Mucosa of stomach (tissue), 1 donor: Measurements from ENCODE around the gene SPHK2.
"Not testable (repeated sequence)": the region's sequence is repeated elsewhere in the genome, so short reads cannot be mapped to it uniquely, and the experiment has no call there.

Experiments
- H3K27me3 ChIP-seq: one replicate; pipeline ENCODE4 v1.7.0; 2013; ENCODE audit warnings: mild to moderate bottlenecking, low read length; ENCODE audit not compliant: control insufficient read depth, insufficient read depth
- H3K36me3 ChIP-seq: one replicate; pipeline ENCODE4 v1.7.0; 2013; ENCODE audit warnings: low read length; ENCODE audit not compliant: control insufficient read depth, insufficient read depth
- H3K4me1 ChIP-seq: one replicate; pipeline ENCODE4 v1.7.0; 2013; ENCODE audit warnings: mild to moderate bottlenecking, low read length; ENCODE audit not compliant: control insufficient read depth, insufficient read depth
- H3K4me3 ChIP-seq: one replicate; pipeline ENCODE4 v1.7.0; 2013; ENCODE audit warnings: low read length
- H3K9ac ChIP-seq: one replicate; pipeline ENCODE4 v1.7.0; 2013; ENCODE audit warnings: mild to moderate bottlenecking, low read length, moderate library complexity
- H3K9me3 ChIP-seq: one replicate; pipeline ENCODE4 v1.7.0; 2013; ENCODE audit warnings: mild to moderate bottlenecking, low read length, moderate library complexity; ENCODE audit not compliant: control insufficient read depth
- donor health status: Pancreatic carcinoma.

Gene SPHK2

DNA sequence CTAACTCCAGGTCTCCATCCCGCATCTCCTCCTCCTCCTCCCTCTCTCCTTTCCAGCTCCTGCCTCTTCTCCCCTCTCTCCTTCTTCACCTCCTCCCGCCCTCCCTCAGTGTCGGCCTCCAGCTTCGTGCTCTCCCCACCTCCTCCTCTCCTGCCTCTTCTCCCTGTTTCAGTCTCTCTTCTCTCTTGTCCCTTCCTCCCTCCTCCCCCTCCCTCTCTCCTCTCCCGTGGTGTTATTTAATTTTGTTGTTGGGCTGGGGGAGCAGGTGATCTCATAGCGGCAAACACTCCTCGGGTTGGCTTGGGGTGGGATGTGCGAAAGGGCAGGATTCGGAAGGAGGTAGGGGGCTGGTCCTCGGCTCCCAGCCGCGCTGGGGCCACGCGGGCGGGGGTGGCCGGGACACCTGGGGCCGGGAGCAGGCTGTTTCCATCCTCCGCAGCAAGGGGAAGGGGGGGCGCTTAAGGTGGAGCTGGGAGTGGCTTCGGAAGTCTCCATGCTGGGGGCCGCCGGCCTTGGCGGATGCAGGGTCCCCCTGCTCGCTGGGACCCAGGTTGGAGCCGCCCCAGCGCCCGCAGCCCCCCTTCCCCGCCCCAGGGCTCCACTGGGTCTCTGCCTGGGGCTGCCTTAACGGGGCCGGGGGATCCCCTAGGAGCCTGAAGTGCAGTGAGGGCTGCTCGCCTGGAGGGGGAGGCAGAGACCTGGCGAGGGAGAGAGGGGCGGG lies 26.9 kb downstream of the SPHK2 start, which contains the start of gene CA11:
Gene CA11, minus strand, starts transcription at position 187 of the 721 bp plus-strand sequence. CDS start 555 bp downstream, outside the sequence.
- Histone ChIP-seq H3K4me3 (peak within 1 kb of the TSS; percentile 74), H3K9ac (peak within 1 kb of the TSS; percentile 71), H3K9me3 (no peaks in the 10 kb centered on the region), H3K4me1 (peaks cover 24% of the 10 kb centered on the region), H3K27me3 (no peaks in the 10 kb centered on the region), H3K36me3 (no peaks in the 10 kb centered on the region)

DNA sequence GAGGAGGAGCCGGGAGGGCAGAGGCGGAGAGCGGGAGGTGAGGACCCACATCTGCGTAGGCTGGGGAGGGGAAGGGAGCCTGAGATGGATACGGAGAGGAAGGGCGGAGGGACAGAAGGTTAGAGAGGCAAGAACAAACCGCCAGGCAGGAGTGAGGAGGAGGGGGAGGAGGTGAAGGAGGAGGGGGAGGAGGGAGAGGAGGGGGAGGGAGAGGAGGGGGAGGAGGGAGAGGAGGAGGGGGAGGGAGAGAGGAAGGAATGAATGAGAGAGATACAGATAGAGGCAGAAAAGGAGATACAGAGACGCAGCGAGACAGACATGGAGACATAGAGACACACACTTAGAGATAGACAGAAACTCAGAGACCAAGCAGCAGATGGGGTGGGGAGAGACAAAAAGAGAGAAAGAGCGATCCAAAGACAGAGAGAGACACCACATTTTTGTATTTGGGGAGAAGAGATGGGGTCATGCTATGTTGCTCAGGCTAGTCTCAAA lies 27.5 kb downstream of the SPHK2 start:
- no peaks in the 10 kb centered on the region for H3K9me3 ChIP-seq
- peaks cover 24% of the 10 kb centered on the region for H3K4me1 ChIP-seq
- H3K4me3 ChIP-seq, result peak overlapping the region; percentile 42
- no peaks in the 10 kb centered on the region for H3K36me3 ChIP-seq
- no peak overlapping the region for H3K9ac ChIP-seq
- no peaks in the 10 kb centered on the region for H3K27me3 ChIP-seq

DNA sequence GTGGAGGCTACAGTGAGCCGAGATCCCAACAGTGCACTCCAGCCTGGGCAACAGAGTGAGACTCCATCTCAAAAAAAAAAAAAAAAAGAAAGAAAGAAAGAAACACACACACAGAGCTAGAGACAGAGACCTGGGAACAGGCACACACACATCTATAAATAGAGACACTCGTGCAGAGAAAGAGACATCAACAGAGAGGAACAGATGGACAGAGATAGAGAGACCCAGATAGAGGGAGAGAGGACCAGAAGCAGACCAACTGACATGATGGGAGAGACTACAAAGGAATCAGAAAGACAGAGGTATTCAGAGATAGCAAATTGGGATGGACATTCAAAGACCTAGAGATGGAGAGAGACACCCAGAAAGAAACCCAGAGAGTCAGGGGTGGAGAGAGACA lies 28.8 kb downstream of the SPHK2 start:
- Histone ChIP-seq H3K27me3 (no peaks in the 10 kb centered on the region), H3K9me3 (no peaks in the 10 kb centered on the region), H3K4me1 (peaks cover 24% of the 10 kb centered on the region), H3K4me3 (no peak overlapping the region), H3K9ac (no peak overlapping the region), H3K36me3 (no peaks in the 10 kb centered on the region)

DNA sequence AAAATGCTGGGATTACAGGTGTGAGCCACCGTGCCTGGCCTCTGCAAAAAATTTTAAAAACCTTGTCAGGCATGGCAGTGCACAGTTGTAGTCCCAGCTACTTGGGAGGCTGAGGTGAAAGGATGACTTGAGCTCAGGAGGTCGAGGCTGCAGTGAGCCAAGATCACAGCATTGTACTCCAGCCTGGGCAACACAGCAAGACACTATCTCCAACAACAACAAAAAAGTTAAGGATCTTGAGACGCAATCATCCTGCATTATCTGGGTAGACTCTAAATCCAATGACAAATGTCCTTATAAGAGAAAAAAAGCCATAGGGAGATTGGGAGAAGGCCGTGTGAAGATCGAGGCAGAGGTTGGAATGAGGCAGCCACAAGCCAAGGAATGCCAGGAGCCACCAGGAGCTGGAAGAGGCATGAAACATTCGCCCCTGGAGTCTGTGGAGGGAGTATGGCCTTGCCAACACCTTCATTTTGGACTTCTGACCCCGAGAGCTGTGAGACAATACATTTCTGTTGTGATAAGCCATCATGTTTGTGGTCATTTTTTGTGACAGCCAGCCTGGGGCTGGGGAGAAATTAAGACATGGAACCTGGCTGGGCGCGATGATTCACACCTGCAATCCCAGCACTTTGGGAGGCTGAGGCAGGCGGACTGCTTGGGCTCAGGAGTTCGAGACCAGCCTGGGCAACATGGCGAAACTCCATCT lies 31.8 kb downstream of the SPHK2 start:
- Histone ChIP-seq H3K4me1 (peaks cover 4% of the 10 kb centered on the region), H3K9ac (no peak overlapping the region), H3K9me3 (no peaks in the 10 kb centered on the region), H3K36me3 (no peaks in the 10 kb centered on the region), H3K27me3 (no peaks in the 10 kb centered on the region), H3K4me3 (no peak overlapping the region)

DNA sequence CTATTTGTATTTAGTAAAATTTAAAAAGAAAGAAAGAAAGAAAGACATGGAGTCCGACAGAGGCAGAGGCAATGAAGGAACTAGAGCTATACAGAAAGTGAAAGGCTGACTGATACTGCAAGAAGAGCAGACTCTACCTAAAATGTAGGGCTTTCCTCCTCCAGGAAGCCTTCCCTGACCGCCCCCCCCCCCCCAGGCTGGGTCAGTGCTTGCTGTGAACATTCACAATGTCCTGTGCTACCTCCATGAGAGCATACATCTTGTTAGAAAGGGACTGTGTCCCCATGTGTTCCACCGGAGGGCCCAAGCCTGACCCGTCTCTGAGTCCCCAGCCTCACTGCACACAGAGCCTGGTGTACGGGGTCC lies 32.4 kb downstream of the SPHK2 start:
- H3K9ac ChIP-seq, result no peak overlapping the region
- H3K27me3 ChIP-seq, result no peaks in the 10 kb centered on the region
- no peaks in the 10 kb centered on the region for H3K4me1 ChIP-seq
- H3K36me3 ChIP-seq, result no peaks in the 10 kb centered on the region
- H3K4me3 ChIP-seq, result no peak overlapping the region
- H3K9me3 ChIP-seq, result no peaks in the 10 kb centered on the region

DNA sequence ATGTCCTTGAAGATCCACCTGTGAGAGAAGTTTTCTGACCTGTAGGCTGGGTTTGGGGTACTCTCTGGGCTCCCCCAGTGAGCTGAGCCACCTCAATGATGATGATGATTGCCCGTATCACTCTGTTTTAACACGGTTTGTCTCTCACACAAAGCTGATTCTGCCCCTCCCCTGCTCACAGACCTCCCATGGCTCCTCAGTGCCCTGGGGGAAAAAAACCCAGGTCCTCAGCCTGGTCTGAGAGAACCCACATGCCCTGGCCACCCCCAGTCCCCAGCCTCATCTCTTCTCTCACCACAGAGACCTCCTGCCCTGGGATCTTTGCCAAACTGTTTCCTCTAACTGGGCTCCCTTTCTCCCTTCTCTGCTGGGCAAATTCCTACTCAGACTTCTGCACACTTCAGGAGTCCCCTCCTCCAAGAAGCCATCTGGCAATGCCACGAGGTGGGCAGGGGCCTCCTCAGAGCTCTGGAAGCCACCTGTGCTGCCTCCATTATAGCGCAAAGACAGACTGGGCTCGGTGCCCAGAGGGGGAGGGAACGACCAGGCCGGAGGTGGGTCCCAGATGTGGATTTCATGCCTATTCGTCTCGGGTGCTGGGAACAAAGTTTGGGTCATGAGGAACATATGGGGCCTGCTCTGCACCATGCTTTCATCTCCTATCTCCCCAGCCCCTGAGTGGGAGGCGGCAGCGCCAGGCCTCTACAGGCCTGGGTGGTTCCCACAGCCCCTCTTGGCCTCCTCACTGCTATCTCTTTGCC lies 35.2 kb downstream of the SPHK2 start:
- H3K4me1 ChIP-seq, result no peaks in the 10 kb centered on the region
- H3K27me3 ChIP-seq, result no peaks in the 10 kb centered on the region
- H3K4me3 ChIP-seq, result no peak overlapping the region
- no peaks in the 10 kb centered on the region for H3K9me3 ChIP-seq
- H3K9ac ChIP-seq, result no peak overlapping the region
- H3K36me3 ChIP-seq, result no peaks in the 10 kb centered on the region

DNA sequence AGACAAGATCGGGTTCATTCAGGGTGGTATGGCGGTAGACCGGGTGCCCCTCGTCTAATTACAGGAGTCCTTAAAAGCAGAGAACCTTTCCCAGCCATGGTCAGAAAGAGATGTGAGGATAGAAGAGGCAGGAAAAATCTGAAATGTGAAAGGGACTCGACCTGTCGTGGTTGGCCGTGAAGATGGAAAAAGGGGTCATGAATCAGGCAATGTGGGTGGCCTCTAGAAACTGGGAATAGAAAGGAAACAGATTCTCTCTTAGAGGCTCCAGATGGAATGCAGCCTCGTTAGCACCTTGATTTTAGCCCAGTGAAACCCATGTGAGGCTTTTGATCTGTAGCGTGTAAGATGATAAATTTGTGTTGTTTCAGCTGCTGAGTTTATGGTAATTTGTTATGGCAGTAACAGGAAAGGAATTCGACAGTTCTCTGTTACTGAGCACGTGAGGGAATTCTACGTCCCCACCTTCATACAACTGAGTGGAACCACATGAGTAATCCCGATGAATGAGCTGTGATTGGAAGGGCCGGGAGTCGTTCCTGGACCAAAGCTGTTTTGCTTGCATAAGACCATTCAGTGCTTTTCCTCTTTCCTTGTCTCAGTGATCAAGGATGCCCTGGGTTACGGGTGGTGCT lies 37.7 kb downstream of the SPHK2 start:
- Histone ChIP-seq H3K36me3 (no peaks in the 10 kb centered on the region), H3K4me1 (peaks cover 9% of the 10 kb centered on the region), H3K4me3 (no peak overlapping the region), H3K9ac (no peak overlapping the region), H3K9me3 (no peaks in the 10 kb centered on the region), H3K27me3 (no peaks in the 10 kb centered on the region)

DNA sequence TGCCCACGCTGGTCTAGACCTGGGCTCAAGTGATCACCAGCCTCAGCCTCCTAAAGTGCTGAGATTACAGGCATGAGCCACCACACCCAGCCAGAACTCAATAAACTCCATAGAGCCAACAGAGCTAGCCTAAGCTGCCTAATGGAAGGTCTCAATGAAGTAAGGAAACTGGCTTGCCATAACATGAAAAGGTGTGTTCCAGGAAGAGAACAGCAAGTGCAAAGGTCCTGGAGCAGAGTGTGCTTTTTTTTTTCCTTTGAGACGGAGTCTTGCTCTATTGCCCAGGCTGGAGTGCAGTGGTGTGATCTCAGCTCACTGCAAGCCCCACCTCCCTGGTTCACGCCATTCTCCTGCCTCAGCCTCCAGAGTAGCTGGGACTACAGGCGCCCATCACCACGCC lies 38.5 kb downstream of the SPHK2 start:
- not testable (repeated sequence) for H3K9ac ChIP-seq, H3K4me3 ChIP-seq, H3K9me3 ChIP-seq, H3K27me3 ChIP-seq, H3K4me1 ChIP-seq, H3K36me3 ChIP-seq

DNA sequence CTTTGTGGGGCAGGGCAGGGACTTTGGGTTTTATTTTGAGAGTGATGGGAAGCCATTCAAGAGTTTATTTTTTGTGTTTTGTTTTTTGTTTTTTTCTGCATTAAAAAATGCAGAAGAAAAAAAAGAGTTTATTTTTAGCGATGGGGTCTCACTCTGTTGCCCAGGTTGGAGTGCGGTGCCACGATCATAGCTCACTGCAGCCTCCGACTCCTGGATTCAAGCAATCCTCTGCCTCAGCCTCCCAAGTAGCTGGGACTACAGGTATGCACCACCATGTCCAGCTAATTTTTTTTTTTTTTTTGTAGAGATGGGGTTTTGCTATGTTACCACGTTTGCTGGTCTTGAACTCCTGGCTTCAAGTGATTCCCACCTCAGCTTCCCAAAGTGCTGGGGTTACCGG lies 39.2 kb downstream of the SPHK2 start:
- Histone ChIP-seq H3K9ac (no peak overlapping the region), H3K36me3 (no peaks in the 10 kb centered on the region), H3K27me3 (no peaks in the 10 kb centered on the region), H3K9me3 (no peaks in the 10 kb centered on the region), H3K4me3 (no peak overlapping the region), H3K4me1 (peaks cover 9% of the 10 kb centered on the region)

DNA sequence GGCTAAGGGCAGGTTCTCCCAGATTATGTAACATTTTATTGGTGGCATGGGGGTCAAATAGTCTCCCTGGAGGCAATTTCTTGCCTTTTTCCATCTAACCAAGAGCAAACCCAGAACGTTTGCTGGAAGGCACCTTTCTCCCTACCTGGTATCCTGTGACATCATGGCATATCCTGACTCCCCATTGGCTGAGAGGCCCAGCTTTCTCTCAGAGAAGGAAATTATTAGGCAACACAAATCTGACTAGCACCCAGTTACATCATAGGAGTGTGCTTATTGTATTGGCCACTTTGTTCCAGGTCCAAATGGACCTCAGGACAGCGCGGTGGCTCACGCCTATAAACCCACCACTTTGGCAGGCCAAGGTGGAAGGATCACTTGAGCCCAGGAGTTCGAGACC lies 40.5 kb downstream of the SPHK2 start:
- Histone ChIP-seq H3K27me3 (no peaks in the 10 kb centered on the region), H3K36me3 (no peaks in the 10 kb centered on the region), H3K4me3 (no peak overlapping the region), H3K4me1 (peaks cover 9% of the 10 kb centered on the region), H3K9ac (no peak overlapping the region), H3K9me3 (no peaks in the 10 kb centered on the region)

DNA sequence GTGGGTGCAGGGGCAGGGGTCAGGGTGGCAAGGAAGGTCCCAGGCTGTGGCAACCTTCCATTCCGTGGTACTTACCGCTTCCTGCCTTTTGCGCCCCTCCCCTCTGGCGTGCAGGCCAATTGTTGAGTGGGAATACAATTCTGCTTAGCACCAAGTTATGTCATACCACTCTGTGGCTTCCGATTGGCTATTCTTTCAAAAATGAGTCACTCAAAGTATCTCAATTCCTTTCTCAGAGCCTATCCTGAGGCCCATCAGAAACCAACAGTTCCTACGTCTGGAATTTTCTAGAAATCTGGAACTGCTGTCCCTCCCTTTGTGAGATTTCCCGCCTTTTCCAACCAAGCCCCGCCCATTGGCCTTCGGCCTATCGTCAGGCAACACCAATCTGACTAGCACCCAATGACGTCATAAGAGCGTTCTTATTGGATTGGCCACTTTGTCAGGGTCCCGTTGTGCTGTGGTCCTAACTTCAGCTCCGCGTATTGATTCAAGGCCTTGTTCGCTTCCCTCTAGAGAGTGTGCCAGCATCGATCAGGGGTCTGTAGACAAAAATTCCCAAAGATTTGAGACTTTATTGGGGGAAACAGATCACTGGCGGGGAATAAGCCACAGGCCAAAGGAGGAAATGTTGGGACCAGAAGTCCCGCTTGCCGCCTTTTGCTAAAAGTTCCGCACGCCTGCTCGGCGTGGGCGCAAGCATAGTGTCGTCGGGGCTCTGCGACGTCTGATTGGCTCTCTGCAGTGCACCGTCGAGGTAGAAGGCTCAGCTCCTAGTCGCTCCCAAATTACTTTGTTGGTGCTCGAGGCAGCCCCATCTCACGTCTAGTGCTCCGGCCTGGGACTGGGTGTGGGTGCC lies 41.8 kb downstream of the SPHK2 start:
- Histone ChIP-seq H3K4me3 (no peak overlapping the region), H3K4me1 (peaks cover 9% of the 10 kb centered on the region), H3K9me3 (no peaks in the 10 kb centered on the region), H3K36me3 (no peaks in the 10 kb centered on the region), H3K27me3 (no peaks in the 10 kb centered on the region), H3K9ac (no peak overlapping the region)
